ENCODE results near the gene RND2. TPM values are rescaled to one million over a fixed set of nuclear protein-coding genes. Genes with fewer than 3 reads are reported as not detected.

Gene RND2
- total and polyA plus RNA-seq, 2 of the 13 experiments (the other 11 are each of a cell fraction or from before 2014, with no cell fraction given) = 0.05 to 0.11 TPM

- TF ChIP-seq FLYWCH1 (CRISPR knock-in tag; IDR thresholded peaks at IDR 0.05) = no peak
- TF ChIP-seq THAP7 (CRISPR knock-in tag; IDR thresholded peaks at IDR 0.05) = 0 out of 2 replicates have a peak, but pooled peaks have one; percentile 60
- no peak for TF ChIP-seq TBL1XR1 (IDR thresholded peaks at IDR 0.05; ENCODE audit: borderline replicate concordance, low read length, partially characterized antibody)
- no peak for TF ChIP-seq DNMT1 (CRISPR knock-in tag; IDR thresholded peaks at IDR 0.05)
- no peak for TF ChIP-seq ARNT (IDR thresholded peaks at IDR 0.05)
- no peak for TF ChIP-seq HNRNPH1 (optimal IDR thresholded peaks at IDR 0.05; ENCODE audit: low read depth, low read length)
- TF ChIP-seq LCORL (IDR thresholded peaks at IDR 0.05) = no peak
- TF ChIP-seq LCORL (CRISPR knock-in tag; IDR thresholded peaks at IDR 0.05) = peak; percentile 84
- TF ChIP-seq NONO (IDR thresholded peaks at IDR 0.05) = no peak
- TF ChIP-seq NONO (CRISPR knock-in tag; conservative IDR thresholded peaks at IDR 0.05) = 0 out of 2 replicates have a peak, but pooled peaks have one; percentile 23
- no peak for TF ChIP-seq ARID2 (CRISPR knock-in tag; IDR thresholded peaks at IDR 0.05; ENCODE audit: borderline replicate concordance)
- TF ChIP-seq DMAP1 (CRISPR knock-in tag; IDR thresholded peaks at IDR 0.05) = peak; percentile 65; the same call in 1 of the 2 replicates
- no peak for TF ChIP-seq DPF2 (CRISPR knock-in tag; IDR thresholded peaks at IDR 0.05; ENCODE audit: borderline replicate concordance, low read depth)
- no peak for TF ChIP-seq ATF5 (CRISPR knock-in tag; IDR thresholded peaks at IDR 0.05; ENCODE audit: low read depth)
- no peak for TF ChIP-seq REL (CRISPR knock-in tag; conservative IDR thresholded peaks at IDR 0.05)
- no peak for TF ChIP-seq ZBTB21 (CRISPR knock-in tag; IDR thresholded peaks at IDR 0.05)
- TF ChIP-seq ZNF605 (CRISPR knock-in tag; IDR thresholded peaks at IDR 0.05) = no peak
- no peak for TF ChIP-seq CCDC6 (CRISPR knock-in tag; IDR thresholded peaks at IDR 0.05)
- peak; percentile 42; the same call in 1 of the 2 replicates for TF ChIP-seq SRF (IDR thresholded peaks at IDR 0.05; ENCODE audit: low read depth, low read length)
- 0 out of 2 replicates have a peak, but pooled peaks have one; percentile 49 for TF ChIP-seq RFXAP (CRISPR knock-in tag; IDR thresholded peaks at IDR 0.05; ENCODE audit: borderline replicate concordance)
- no peak for TF ChIP-seq KDM6A (CRISPR knock-in tag; IDR thresholded peaks at IDR 0.05; ENCODE audit: low read depth)
- peak; percentile 30; the same call in 1 of the 2 replicates for TF ChIP-seq ZNF614 (CRISPR knock-in tag; IDR thresholded peaks at IDR 0.05; ENCODE audit: borderline replicate concordance)
- TF ChIP-seq EHMT2 (IDR thresholded peaks at IDR 0.05; ENCODE audit: borderline replicate concordance, low read depth, low read length) = no peak
- no peak for TF ChIP-seq ZNF232 (CRISPR knock-in tag; IDR thresholded peaks at IDR 0.05; ENCODE audit: borderline replicate concordance)
- 0 out of 2 replicates have a peak, but pooled peaks have one; percentile 39 for TF ChIP-seq SRY (CRISPR knock-in tag; IDR thresholded peaks at IDR 0.05)
- 0 out of 2 replicates have a peak, but pooled peaks have one; percentile 42 for TF ChIP-seq ZNF143 (CRISPR knock-in tag; IDR thresholded peaks at IDR 0.05)
- 0 out of 2 replicates have a peak, but pooled peaks have one; percentile 48 for TF ChIP-seq ZFP90 (CRISPR knock-in tag; IDR thresholded peaks at IDR 0.05; ENCODE audit: borderline replicate concordance)
- TF ChIP-seq, protein P1, sequence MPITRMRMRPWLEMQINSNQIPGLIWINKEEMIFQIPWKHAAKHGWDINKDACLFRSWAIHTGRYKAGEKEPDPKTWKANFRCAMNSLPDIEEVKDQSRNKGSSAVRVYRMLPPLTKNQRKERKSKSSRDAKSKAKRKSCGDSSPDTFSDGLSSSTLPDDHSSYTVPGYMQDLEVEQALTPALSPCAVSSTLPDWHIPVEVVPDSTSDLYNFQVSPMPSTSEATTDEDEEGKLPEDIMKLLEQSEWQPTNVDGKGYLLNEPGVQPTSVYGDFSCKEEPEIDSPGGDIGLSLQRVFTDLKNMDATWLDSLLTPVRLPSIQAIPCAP (CRISPR knock-in tag; IDR thresholded peaks at IDR 0.05; ENCODE audit: low read depth) = no peak
Measured at GRCh38 chr17:43024407-43025289, at the start of gene RND2 (continued).

Measured in HepG2 (cell line).